GM12865 (cell line): ENCODE results near the gene CENPF.

Source experiments
- DNase-seq: peaks from one replicate; pipeline ENCODE4 v3.0.0; 2010; ENCODE audit warnings: low read depth
- H3K4me3 ChIP-seq: 2 replicates; pipeline ENCODE4 v1.5.1; 2011; ENCODE audit warnings: mild to moderate bottlenecking, low read depth, low read length, control low read depth
- CTCF ChIP-seq: IDR thresholded peaks from 2 replicates; pipeline ENCODE4 v1.5.1; 2011; ENCODE audit warnings: low read length, control low read depth, low read depth, inconsistent platforms; ENCODE audit not compliant: insufficient read depth; ENCODE audit errors: missing control alignments

Gene CENPF

GRCh38 chr1:214712737-214713136 lies 109.7 kb downstream of the CENPF start:
- DNase-seq: no peak
- TF ChIP-seq CTCF: no peak
- H3K4me3 ChIP-seq: no peak overlapping the region
